ENCODE measurements around the gene EXOSC3.
"Not testable (repeated sequence)": the region's sequence is repeated elsewhere in the genome, so short reads cannot be mapped to it uniquely, and the experiment has no call there.

EXOSC3 gene

GRCh38 chr9:37784616-37785483 lies at the start of gene EXOSC3:
EXOSC3 (minus strand) TSS chr9:37785064; CDS start chr9:37785044, 20 bp downstream.
- peak; percentile 91 for DNase-seq

DNA sequence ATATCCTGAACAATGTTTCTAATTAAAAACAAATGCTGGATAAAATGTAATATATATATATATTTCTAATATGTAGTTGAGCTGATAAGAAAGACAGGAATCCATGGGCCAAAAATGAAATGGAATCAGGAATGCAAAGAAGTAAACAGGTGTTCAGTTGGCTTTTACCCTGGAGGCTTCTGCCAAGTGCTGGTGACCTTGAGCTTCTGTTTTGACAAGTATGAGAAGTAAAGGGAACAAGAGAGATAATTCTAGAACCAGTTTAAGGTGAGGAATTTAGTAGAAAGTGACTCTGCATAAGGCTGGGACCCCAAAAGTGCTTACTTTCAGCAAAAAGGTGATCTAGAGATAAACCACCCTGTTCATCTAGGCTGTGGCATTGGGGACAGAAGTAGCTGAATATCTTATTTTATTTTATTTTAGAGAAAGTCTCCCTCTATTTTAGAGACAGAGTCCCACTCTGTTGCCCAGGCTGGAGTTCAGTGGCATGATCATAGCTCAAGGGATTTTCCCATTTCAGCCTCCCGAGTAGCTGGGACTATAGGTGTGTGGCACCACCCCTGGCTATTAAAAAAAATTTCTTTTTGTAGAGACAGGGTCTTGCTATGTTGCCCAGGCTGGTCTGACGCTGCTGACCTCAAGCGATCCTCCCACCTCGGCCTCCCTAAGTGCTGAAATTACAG lies 42.8 kb upstream of the EXOSC3 start:
- DNase-seq: no peak

GRCh38 chr9:37825174-37825573 lies 40.3 kb upstream of the EXOSC3 start:
- DNase-seq: not testable (repeated sequence)

- DNase-seq: peak; percentile 81
Observed at GRCh38 chr9:37820142-37820541, 35.3 kb upstream of the EXOSC3 start.

DNA sequence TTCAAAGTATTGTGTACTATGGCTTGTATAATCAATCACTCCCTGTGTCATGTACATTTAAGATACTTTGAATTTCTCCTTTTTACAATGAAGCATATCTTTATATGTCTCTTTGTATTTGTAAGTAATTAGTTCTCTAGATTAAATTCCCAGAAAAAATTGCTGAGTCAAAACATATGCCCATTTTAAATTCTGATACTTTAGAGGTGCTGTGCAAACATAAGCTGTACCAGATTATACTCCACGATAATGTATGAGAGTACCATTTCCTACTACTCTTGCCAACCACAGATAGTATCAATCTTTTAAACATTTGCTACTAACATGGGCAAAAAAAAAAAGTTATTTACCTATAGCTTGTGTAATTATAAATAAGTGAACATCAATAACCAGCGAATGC lies 34.0 kb upstream of the EXOSC3 start:
- DNase-seq: no peak

DNA sequence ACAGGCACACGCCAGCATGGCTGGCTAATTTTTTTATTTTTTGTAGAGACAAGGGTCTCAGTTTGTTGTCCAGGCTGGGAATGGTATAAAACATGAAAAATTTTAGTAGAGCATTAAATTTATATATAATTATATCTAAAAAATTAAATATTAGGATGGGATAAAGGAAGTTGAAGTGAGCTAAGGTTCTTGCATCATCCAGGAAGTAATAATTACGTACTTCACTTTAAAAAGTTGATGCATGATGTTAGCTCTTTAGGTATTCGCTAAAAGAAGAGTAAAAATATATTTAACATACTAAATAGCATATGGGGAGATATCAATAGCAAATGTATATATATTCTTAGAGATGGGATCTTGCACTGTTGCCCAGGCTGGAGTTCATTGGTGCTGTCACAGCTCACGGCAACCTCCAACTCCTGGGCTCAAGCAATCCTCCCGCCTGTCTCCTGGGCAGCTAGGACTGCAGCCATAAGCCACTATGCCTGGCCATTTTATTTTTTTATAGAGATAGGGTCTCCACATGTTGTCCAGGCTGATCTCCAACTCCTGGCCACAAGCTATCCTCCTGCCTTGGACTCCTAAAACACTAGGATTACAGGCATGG lies 28.0 kb upstream of the EXOSC3 start:
- DNase-seq: no peak

DNA sequence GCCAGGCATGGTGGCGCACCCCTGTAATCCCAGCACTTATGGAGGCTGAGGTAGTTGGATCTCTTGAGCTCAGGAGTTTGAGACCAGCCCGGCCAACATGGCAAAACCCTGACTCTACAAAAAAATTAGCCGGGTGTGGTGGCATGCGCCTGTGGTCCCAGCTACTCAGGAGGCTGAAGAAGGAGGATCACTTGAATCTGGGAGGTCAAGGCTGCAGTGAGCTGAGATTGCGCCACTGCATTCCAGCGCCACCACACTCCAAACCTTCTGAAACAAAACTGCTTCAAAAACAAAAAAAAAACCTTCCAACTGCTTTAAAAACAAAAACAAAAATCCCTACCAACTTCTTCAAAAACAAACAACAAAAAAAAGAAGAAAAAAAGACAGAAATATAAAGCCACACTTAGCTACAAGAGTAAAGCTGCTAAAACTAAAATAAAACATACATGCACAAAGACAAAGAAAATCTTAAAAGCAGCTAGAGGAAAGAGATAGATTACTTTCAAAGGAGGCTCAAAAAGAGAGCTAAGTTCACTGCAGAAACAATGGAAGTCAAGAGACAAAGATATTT lies 27.1 kb upstream of the EXOSC3 start:
- DNase-seq: no peak

DNA sequence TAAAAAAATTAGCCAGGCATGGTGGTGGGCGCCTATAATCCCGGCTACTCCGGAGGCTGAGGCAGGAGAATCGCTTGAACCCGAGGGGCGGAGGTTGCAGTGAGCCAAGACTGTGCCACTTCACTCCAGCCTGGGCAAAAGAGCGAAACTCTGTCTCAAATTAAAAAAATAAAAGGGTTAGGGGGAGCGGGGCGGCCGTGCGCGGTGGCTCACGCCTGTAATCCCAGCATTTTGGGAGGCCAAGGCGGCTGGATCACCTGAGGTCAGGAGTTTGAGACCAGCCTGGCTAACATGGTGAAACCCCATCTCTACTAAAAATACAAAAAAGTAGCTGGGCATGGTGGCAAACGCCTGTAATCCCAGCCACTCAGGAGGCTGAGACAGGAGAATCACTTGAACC lies 24.8 kb upstream of the EXOSC3 start:
- not testable (repeated sequence) for DNase-seq

DNA sequence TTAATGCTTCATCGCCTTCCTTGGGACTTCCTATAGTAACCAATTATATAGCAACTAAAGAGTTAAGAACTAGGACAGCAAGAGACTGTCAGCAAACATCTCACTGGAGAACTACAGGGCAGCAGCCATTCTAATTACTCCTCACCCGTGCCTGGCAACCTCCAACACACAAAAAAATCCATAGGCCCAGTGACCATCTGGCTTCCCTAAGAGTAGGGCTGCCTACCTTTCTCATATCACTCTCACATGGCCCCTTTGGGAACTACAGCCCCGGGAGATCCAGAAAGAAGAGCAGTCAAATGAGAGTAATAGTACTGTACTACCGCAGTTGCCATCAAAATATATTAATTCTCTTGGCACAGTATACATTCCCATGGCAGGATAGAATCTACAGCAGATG lies 21.4 kb upstream of the EXOSC3 start:
- no peak for DNase-seq

DNA sequence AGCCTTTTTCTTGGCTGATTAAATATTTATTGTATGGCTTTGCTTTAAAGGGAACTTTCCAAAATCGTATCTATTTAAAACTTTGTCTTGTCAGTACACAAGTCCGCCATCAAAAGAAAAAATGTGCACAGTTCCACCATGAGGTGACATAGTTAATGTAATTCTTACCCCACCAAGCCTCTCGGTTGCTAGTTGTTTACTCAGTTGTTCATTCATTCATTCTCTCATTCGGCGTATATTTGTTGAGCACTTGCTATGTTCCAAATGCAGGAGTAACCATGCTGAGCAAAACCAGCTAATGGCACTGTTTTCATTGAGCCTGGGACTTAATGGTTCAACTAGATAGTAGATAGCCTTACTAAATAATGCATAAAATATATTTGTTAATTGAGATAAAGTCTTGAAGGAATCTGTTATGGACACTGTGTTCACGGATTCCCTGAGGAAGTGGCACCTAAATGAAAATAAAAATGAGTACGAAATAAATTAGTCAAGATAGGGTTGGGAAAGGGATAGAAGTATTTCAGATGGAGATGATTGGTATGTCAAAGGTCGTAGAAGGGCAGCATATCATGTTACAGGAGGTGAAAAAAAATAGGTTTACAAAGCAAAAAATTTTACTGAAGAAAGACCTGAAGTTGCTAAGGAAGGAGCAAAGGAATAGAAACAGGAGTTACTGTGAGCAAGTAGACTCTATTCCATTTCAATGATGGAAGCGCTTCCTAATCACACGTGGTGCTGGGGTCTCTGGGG lies 17.3 kb upstream of the EXOSC3 start:
- DNase-seq: no peak

GRCh38 chr9:37801287-37801850 lies 16.5 kb upstream of the EXOSC3 start:
- peak; percentile 37 for DNase-seq

- DNase-seq: peak; percentile 85
Observed at GRCh38 chr9:37800631-37801286, 15.9 kb upstream of the EXOSC3 start, which contains the start of gene DCAF10. DCAF10 (plus strand) TSS chr9:37800797; CDS start chr9:37800867, 70 bp downstream.

DNA sequence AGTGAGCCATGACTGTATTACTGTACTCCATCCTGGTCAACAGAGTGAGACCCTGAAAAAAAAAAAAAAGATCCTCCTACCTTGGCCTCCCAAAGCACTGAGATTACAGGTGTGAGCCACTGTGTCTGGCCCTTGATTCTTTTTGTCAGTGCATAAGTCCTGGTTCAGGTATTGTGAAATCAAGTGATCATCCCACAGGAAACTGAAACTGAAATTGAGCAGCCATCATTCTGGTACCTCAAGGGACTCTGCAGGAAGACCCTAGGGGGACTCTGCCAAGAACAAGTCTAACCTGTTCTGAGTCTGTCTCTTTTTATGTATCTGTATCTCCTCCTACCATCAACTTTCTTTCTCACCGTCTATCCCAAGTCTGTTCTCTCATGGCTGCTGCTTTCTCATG lies 13.8 kb upstream of the EXOSC3 start:
- DNase-seq: no peak

DNA sequence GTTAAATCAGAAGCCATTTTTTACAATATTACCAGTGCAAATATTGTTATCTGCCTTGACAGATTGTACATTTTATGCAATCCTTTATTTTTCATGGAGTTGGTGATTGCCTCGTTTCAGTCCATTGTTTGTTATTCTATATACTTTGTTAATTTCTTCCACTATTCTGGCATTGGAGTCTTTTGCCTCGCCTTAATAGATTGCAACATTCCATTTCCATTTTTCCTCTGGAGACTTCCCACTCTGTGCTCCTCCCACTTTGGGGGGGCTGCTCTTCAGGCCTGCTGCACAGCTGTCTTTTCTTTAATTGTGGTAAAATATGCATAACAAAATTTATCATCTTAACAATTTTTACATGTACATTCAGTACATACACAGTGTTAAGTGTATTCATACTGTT lies 11.4 kb upstream of the EXOSC3 start:
- DNase-seq: no peak

GRCh38 chr9:37792122-37792521 lies 7.3 kb upstream of the EXOSC3 start:
- DNase-seq: no peak

DNA sequence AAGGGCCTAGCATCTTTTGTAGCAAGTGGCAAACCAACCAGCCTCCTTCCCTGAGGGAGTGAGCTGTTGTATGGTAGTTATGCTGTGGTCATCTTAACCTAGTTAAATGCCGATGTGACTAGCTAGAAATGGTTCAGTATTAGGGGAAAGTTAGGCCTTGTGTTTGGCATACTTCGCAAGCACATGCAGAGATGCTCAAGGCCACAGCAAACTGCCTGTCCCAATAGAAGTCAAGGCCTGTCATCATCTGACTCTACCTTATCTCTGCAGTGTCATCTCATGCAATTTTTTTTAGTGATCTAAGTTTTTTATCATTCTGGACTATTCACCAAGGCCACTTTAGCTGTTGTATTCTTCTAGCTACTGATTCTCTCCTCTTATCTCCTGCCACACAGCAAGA lies 5.2 kb upstream of the EXOSC3 start:
- no peak for DNase-seq

DNA sequence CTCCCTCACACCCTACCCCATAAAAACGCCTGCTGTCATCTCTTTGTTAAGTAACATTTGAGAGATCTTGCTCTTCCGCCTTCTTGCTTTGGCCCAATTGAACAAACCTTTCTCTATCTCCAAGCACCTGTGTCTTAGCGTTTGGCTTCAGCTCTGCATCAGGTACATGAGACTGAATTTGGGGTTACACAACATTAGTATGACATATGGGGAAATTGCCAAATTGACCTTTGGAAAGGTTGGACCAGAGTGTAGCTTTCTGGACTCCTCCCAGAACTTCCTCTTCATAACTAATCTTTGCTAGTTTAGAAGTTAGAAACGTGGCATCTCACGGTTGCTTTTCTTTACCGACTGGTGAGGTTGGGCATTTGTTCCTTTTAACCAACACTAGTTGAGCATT lies 3.5 kb upstream of the EXOSC3 start:
- no peak for DNase-seq

DNA sequence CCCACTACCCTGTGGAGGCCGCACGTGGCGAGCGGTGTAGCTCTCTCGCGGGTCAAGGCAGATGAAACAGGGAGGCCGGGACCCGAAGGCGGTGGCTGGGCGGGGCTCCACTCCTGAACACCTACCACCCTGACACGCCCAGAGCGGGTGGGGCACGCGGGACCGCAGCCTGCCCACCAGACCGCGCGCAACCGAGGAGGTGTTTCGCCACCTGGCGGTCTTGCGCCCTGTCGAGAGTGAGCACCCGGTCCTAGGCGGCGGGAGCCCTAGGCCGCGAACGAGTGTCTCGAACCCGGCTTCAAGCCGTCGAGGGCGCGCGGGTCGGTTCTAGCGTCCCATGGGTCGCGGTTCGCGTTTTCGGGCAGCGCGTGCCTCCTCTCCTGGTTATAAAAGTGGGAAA lies 2.2 kb upstream of the EXOSC3 start:
- no peak for DNase-seq

DNA sequence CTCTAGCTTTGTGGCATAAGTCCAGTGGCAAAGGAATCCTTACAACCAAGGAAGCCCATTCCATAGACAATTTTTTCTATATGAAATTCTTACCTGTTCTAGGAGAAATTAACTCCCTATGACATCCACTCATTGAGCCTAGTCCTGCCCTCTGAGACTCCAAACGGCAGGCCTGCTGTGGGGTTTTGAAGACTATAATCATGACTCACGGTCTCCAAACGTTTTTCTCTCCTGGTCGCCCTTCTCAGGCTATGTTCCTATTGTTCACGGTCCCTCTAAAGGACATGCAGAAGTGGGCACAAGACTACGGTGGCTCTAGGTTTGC lies 611 bp downstream of the EXOSC3 start:
- no peak for DNase-seq

GRCh38 chr9:37778534-37778933 lies 6.3 kb downstream of the EXOSC3 start:
- no peak for DNase-seq

DNA sequence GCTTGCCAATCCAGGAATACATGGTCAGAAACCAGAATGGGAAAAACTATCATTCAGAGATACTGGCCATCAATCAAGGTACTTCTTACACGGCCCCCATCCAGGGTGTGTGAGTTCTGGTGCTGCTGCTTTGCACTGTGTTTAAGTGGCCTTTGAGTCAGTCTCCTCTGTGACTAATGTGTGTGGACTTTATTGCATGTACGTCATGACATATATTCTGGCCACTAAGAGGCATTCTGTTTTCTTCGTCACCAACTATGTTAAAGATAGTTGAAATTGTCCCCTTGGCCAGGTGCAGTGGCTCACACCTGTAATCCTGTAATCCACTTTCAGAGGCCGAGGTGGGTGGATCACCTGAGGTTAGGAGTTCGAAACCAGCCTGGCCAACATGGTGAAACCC lies 8.5 kb downstream of the EXOSC3 start:
- DNase-seq: no peak

All from NCI-H82 (cell line).